BE2C (cell line): ENCODE results near the gene MUC4.

ENCODE experiments used
- DNase-seq: peaks from one replicate; pipeline ENCODE4 v3.0.0-alpha.2; 2020
- H3K27me3 ChIP-seq: fragments of 250-450 bp; sonication (Bioruptor Pico); 2 replicates; pipeline ENCODE4 v1.5.1; 2020; ENCODE audit warnings: mild to moderate bottlenecking
- H3K36me3 ChIP-seq: fragments of 250-450 bp; sonication (Bioruptor Pico); 2 replicates; pipeline ENCODE4 v1.5.1; 2020; ENCODE audit warnings: mild to moderate bottlenecking
- H3K4me1 ChIP-seq: fragments of 250-450 bp; sonication (Bioruptor Pico); 2 replicates; pipeline ENCODE4 v1.5.1; 2020
- H3K4me3 ChIP-seq: 2 replicates; pipeline ENCODE4 v1.5.1; 2011; ENCODE audit warnings: low read depth, low read length
- H3K9me3 ChIP-seq: fragments of 250-450 bp; sonication (Bioruptor Pico); 2 replicates; pipeline ENCODE4 v1.5.1; 2020
- CTCF ChIP-seq: IDR thresholded peaks from 2 replicates; pipeline ENCODE4 v1.5.1; 2012; ENCODE audit warnings: mild to moderate bottlenecking, low read depth, low read length

Gene MUC4

DNA sequence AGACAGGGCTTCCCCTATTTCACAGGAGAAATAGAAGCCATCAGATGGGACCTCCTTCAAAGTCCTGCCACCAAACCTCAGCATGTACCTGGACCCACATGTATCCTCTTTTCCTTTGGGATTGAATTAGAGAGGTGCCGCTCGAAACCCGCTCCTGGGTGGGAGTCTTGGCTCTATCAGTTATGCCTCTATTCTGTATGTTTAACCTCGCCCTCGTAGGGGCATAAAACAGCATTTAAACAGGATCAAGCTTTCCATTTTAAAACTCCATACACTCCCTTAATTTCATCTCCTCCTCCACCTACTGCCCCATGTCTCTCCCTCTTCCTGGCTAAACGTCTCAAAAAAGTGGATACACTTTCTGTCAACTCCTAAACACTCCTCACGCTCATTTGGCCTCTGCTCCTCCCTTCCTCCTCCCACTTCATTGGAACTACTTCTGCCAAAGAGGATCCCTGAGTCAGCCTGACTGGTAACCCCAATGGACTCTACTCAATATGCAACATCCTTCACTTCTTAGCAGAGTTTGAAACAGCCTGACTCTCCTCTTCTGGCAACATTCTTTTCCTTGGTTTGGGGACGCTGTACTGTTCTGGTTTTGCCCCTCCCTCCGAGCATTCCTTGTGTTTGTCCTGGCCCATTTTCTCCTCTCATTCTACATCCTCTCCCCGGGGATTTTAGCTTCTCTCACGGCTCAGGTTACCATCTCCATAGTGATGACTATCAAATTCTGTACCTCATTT, 114.0 kb downstream of the MUC4 start:
- Histone ChIP-seq H3K36me3 (peaks cover 5% of the 10 kb centered on the region; the same call in 1 of the 2 replicates), H3K27me3 (no peaks in the 10 kb centered on the region), H3K4me1 (no peaks in the 10 kb centered on the region), H3K9me3 (no peaks in the 10 kb centered on the region), H3K4me3 (no peak overlapping the region)
- TF ChIP-seq CTCF = no peak
- no peak for DNase-seq
